Erythroblast (primary cell): ENCODE data around the gene SLC1A7.

Experiments
- GATA1 ChIP-seq: IDR thresholded peaks from 2 replicates; pipeline ENCODE4 v1.6.1; 2011; ENCODE audit warnings: low read depth, mild to moderate bottlenecking, control low read depth, low read length, moderate library complexity
- POLR2A ChIP-seq: IDR thresholded peaks from 2 replicates; pipeline ENCODE4 v1.6.1; 2011; ENCODE audit warnings: mild to moderate bottlenecking, low read length

GRCh38 chr1:53066488-53066887 lies 76.0 kb downstream of the SLC1A7 start:
- no peak for TF ChIP-seq POLR2A
- TF ChIP-seq GATA1: no peak
